T-helper 2 cell treated with Interferon-gamma antibody and Interleukin-4, amounts not matched to agents 100 ng/mL and 5 ng/mL, for 36 hours (primary cell): Measurements from ENCODE around the gene FTL. TPM values are rescaled to one million over a fixed set of nuclear protein-coding genes. Genes with fewer than 3 reads are reported as not detected.

ENCODE experiments used
- intact Hi-C: fragments of 100-400 bp; cut with micrococcal nuclease; formaldehyde crosslinking; loops from one replicate; pipeline ENCODE4 v1.15.1; 2023
- total RNA-seq: library from RNA; stranded (reverse); gene quantifications from 2 replicates; pipeline ENCODE4 v1.2.3, GENCODE V29; 2022

The FTL gene
- total RNA-seq, 1 donor from 2014 or later = 704 TPM

GRCh38 chr19:48989701-48990291, 24.7 kb downstream of the FTL start:
- intact Hi-C loops = loop anchor here (10.0 kb wide), 2 partner anchors 155 to 485 kb away; partner anchors contain the start of gene FLT3LG

GRCh38 chr19:48990400-48990799, 25.3 kb downstream of the FTL start:
- intact Hi-C loops = loop anchor here (10.0 kb wide), 2 partner anchors 154 to 484 kb away; partner anchors contain the start of gene FLT3LG

DNA sequence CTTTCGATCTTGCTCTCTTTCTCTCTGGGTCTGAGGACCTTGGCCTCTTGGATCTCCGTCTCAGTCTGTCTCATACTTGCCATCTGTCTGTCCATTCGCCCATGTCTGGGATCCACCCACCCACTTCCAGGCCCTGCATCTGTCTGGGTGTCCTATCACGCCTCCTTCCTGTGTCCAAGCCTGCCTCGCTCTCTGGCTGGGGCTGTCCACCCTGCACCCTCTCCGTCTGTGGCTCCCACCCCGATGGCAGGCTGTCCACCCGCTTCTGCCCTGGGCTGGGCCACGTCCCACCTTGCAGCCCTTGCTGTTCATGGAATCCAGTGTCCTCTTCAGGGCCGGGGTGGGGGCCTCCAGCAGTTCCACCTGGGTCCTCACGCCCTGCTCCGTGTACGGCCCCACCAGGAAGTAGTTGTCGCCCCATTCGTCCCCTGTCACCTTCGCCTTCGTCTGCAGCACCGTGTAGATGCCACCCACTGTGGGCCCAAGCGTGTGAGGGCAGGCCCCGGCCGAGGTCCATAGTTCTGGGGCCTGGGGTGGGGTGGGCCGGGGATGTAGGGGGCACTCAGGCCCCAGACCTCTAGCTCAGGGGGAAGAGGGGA, 26.0 kb downstream of the FTL start:
- intact Hi-C loops = loop anchor here (10.0 kb wide), 2 partner anchors 154 to 484 kb away; partner anchors contain the start of gene FLT3LG

DNA sequence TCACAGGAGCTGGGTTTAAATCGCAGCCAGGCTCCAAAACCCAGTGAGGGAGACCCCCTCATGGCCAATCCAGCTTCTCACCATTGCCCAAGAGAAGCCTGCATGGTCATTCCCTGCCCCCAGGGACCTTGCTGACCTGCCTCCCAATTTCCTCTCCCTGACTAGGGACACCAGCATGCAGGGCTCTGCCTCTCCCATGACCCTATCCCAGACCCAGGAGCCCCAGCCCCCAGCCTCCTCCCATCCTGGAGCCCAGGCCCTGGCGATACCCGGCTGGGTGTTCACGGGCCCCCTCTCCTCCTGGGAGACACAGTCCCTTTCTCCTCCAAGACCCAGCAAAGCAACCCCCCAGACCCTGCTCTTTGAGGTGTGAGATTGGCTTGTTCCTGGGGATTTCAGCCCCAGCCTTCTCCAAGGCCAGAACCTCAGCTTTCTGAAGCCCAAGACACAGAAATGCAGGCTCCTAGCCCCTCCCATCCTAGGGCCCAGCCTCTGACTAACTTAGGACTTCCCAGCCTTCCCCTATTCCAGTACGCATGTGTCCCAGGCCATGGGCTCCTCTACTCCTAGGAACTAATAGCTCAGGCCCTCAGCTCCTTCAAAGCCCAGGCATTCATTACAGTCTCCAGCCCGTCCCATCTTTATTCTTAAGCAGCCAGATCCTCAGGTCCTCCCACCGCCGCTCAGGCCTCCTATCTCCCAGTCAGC, 26.9 kb downstream of the FTL start:
- intact Hi-C loops = loop anchor here (2.0 to 10.0 kb wide), 3 partner anchors 127 to 483 kb away; partner anchors contain the start of genes C19orf73, FLT3LG and PPFIA3

DNA sequence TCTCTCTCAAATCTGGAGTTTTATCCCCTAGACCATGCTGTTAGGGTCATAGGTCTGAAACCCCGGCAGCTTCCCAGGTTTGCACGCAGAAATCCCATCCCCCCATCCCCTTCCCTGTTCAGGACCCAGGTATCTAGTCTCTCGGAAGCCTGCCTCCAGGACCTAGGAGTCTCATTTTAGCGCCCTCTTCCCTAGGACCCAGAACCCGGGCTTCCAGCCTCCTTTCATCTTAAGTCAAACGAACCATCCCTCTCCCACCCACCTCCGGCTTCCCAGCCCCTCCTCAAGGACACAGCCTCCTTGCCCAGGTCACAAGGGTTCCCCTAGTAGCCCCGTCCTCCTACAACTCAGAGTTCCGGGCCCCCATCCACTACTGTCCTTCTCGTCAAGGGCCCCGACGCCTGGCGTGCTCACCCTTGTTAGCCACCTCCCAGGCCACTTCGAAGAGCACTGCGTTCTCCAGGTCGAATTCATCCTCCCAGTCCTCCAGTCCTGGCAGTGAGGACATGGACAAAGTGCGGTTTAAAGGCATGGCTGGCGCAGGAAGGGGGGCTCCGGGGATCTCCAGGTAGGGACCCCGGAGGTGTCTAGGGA, 27.6 kb downstream of the FTL start:
- intact Hi-C loops = loop anchor here (1.0 to 10.0 kb wide), 6 partner anchors 27 to 482 kb away; partner anchors contain the start of genes C19orf73, FLT3LG, FTL and PPFIA3

GRCh38 chr19:48993175-48994034, 28.3 kb downstream of the FTL start, which contains the start of the genes GYS1 and RUVBL2:
Gene GYS1, minus strand, starts transcription at chr19:48993309. Its CDS starts 197 bp downstream, at chr19:48993112.
Gene RUVBL2, plus strand, starts transcription at chr19:48993887. Its CDS starts 25 bp downstream, at chr19:48993912.
- intact Hi-C loops = loop anchor here (1.0 to 10.0 kb wide), 6 partner anchors 28 to 481 kb away; partner anchors contain the start of genes C19orf73, FLT3LG, FTL and PPFIA3

GRCh38 chr19:48994035-48994386, 28.9 kb downstream of the FTL start:
- intact Hi-C loops = loop anchor here (10.0 kb wide), 2 partner anchors 151 to 481 kb away; partner anchors contain the start of gene FLT3LG

DNA sequence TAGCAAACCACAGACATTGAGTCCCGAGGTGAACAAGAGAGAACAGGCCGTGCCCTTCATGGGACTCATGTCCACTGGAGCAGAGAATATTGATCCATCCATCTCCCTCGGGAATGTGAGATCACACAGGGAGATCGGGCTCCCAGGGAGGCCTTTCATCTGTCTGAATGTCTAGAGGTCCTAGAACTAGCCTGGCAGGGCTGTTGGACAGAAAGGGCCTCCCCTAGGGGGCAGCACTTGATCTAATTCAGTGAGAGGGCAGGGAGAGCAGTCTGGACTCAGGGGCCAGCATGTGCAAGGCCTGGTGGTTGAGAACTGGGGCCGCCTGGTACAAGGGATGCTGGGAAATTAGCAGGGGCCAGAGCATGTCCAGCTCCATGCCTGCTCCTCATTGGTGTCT, 32.9 kb downstream of the FTL start:
- intact Hi-C loops = loop anchor here (10.0 kb wide), 2 partner anchors 147 to 477 kb away; partner anchors contain the start of gene FLT3LG

DNA sequence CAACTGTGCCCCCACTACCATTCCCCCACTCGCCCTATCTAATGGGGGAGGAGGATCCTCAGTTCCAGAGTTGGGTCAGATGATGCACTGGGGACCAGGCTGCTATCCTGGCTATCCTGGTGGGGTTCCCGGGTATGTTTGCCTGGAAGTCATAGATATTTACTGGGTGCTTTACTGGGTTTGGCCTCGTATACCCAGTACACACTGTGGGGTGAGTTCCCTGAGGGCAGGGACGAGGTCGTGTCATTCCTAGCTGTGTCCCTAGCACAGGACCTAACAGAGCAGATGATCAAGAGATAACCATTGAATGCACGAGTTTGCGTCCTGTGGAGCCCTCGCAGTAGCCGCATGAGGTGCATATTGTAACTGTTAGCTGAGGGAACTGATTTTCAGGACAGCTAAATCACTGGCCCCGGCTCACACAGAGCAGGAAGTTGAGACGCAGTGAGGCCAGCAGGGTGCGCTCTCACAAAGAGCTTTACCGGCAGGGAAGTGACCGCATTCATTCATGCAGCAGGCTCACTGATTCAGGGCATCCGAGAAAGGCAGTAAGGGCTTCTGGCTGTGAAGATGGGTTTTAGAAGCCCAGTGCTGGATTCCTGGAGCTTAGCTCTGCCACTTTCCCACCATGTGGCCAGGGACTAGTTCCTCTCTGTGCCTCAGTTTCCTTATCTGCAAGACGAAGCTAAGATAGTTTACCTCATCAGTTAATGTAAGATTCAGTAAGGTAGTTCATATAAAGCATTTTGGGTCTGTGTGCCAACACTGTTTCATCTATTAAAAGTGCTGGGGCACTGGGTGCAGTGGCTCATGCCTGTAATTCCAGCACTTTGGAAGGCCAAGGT, 34.6 kb downstream of the FTL start:
- intact Hi-C loops = loop anchor here (10.0 kb wide), 2 partner anchors 145 to 475 kb away; partner anchors contain the start of gene FLT3LG

GRCh38 chr19:49004133-49004532, 39.0 kb downstream of the FTL start:
- intact Hi-C loops = no loop called here

DNA sequence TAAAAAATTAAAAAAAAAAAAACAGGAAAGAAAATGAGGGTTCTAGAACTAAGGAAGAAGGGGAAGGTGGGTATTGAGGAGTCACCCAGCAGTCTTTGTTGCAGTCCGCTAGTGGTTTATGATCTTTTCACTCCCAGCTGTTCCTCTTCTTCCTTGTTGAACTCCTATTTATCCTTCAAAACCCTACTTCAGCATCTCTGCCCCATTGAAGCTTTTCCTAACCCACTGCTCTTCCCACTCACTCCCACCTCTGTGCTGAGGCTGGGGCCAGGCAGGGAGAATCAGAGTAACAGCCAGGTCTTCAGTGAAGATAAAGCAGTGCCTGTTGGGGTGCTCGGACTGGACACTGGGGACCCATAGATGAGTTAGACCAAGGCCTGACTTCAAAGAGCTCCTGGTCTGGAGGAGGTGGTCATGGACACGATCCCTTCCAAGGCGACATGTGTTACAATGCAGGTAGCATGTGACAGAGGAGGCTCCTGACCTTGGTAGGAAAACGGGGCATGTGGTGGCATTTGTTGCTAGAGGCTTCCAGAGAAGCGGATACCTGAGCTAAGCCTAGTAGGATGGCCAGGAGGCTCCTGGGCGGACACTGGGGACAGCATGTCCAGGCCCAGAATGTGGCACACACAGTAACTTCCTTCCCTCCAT, 40.0 kb downstream of the FTL start:
- intact Hi-C loops = no loop called here

GRCh38 chr19:49006905-49007304, 41.8 kb downstream of the FTL start:
- intact Hi-C loops = no loop called here

GRCh38 chr19:49009828-49010227, 44.7 kb downstream of the FTL start:
- intact Hi-C loops = no loop called here

DNA sequence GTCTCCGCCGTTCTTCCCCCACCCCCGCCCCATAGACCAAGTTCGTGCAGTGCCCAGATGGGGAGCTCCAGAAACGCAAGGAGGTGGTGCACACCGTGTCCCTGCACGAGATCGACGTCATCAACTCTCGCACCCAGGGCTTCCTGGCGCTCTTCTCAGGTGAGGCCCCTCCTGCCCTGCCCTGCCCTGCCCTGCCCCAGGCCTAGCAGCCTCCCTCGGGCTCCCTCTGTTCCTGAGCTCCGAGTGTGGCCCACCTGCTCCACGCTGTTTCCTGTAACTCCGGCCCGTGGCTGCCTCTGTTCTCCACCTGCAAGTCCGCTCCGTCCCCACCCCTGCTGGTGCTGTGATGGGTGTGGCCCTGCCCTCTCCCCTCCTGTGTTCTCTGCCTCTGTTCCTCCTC, 45.3 kb downstream of the FTL start:
- intact Hi-C loops = no loop called here

GRCh38 chr19:49011194-49011593, 46.1 kb downstream of the FTL start:
- intact Hi-C loops = no loop called here

GRCh38 chr19:49014123-49014869, 49.2 kb downstream of the FTL start:
- intact Hi-C loops = no loop called here

- intact Hi-C loops = no loop called here
These were observed 49.8 kb downstream of the FTL start for GRCh38 chr19:49014870-49015255.
